Mesendoderm (in vitro differentiated cells): ENCODE data around the gene TXNRD2.
A peak's percentile ranks its signal among the peaks of the same experiment; 100 is the strongest.

Experiments
- DNase-seq: peaks from one replicate; pipeline ENCODE4 v3.0.0; 2013
- H2AK5ac ChIP-seq: 2 replicates; pipeline ENCODE4 v1.6.1; 2013; ENCODE audit warnings: low read length, inconsistent platforms
- H2BK120ac ChIP-seq: 2 replicates; pipeline ENCODE4 v1.6.1; 2013; ENCODE audit warnings: low read depth, mild to moderate bottlenecking, low read length, moderate library complexity, mixed read lengths
- H2BK15ac ChIP-seq: replicated peaks from 2 replicates; pipeline ENCODE4 v1.6.1; 2013; ENCODE audit warnings: low read depth, mild to moderate bottlenecking, moderate library complexity
- H2BK5ac ChIP-seq: 2 replicates; pipeline ENCODE4 v1.6.1; 2013; ENCODE audit warnings: low read length, inconsistent platforms
- H3K18ac ChIP-seq: 2 replicates; pipeline ENCODE4 v1.6.1; 2013; ENCODE audit warnings: mild to moderate bottlenecking, low read length, mixed read lengths
- H3K23ac ChIP-seq: one replicate; pipeline ENCODE4 v1.6.1; 2013; ENCODE audit warnings: low read length
- H3K27ac ChIP-seq: 2 replicates; pipeline ENCODE4 v1.5.1; 2013; ENCODE audit warnings: low read depth, mild to moderate bottlenecking, inconsistent platforms, low read length, moderate library complexity
- H3K27me3 ChIP-seq: 2 replicates; pipeline ENCODE4 v1.6.1; 2013; ENCODE audit warnings: low read length, control low read depth, mild to moderate bottlenecking, inconsistent platforms; ENCODE audit not compliant: insufficient read depth, poor library complexity
- H3K36me3 ChIP-seq: 2 replicates; pipeline ENCODE4 v1.6.1; 2013; ENCODE audit warnings: low read length, inconsistent platforms; ENCODE audit not compliant: control insufficient read depth, insufficient read depth
- H3K4ac ChIP-seq: one replicate; pipeline ENCODE4 v1.6.1; 2013; ENCODE audit warnings: low read depth, mild to moderate bottlenecking, low read length, moderate library complexity
- H3K4me1 ChIP-seq: 2 replicates; pipeline ENCODE4 v1.6.1; 2013; ENCODE audit warnings: low read depth, low read length, inconsistent platforms; ENCODE audit not compliant: control insufficient read depth
- H3K4me2 ChIP-seq: 2 replicates; pipeline ENCODE4 v1.6.1; 2013; ENCODE audit warnings: low read length
- H3K4me3 ChIP-seq: 2 replicates; pipeline ENCODE4 v1.5.1; 2013; ENCODE audit warnings: mild to moderate bottlenecking, low read length
- H3K56ac ChIP-seq: one replicate; pipeline ENCODE4 v1.6.1; 2013; ENCODE audit warnings: low read length
- H3K79me1 ChIP-seq: 2 replicates; pipeline ENCODE4 v1.6.1; 2013; ENCODE audit warnings: low read length, inconsistent platforms
- H3K79me2 ChIP-seq: 2 replicates; pipeline ENCODE4 v1.6.1; 2013; ENCODE audit warnings: mild to moderate bottlenecking, low read length; ENCODE audit not compliant: control insufficient read depth, insufficient read depth
- H3K9ac ChIP-seq: 2 replicates; pipeline ENCODE4 v1.6.1; 2013; ENCODE audit warnings: low read length, inconsistent platforms
- H4K5ac ChIP-seq: one replicate; pipeline ENCODE4 v1.6.1; 2013; ENCODE audit warnings: low read length
- H4K8ac ChIP-seq: one replicate; pipeline ENCODE4 v1.6.1; 2013; ENCODE audit warnings: low read depth, mild to moderate bottlenecking, control low read depth, low read length, moderate library complexity
- WGBS: extraction: QIAGEN DNeasy Blood & Tissue Kit; methylation state at CpG from one replicate; pipeline ENCODE4 v1.1.7; 2013; ENCODE audit warnings: low lambda C conversion rate, missing lambda C conversion rate; ENCODE audit not compliant: insufficient coverage; ENCODE audit errors: extremely low coverage; 5-methylcytosine and 5-hydroxymethylcytosine counted together

TXNRD2 gene

DNA sequence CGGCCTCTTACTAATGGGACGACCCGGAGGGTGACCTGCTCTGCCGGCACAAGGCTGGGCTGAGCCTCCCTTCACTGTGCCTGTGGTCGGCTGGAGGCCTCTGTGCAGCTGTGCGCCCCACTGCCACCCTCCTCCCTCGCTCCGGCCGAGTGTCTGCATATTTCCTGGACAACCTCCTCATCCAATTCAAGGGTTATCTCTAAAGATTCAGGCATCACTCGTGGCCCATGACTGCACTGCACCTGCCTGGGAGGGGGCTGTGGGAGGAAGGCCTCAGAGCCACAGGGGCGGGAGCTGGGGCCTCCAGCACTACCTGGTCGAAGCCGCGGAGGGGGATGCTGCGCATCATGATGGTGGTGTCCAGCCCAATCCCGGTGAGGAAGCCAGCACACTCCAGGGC lies 43.9 kb downstream of the TXNRD2 start:
- Histone ChIP-seq H3K36me3 (no peaks in the 10 kb centered on the region), H3K56ac (no peak overlapping the region), H3K79me2 (no peaks in the 10 kb centered on the region), H3K4ac (no peak overlapping the region), H2BK120ac (no peak overlapping the region), H2AK5ac (no peak overlapping the region), H3K27ac (no peak overlapping the region), H3K27me3 (no peaks in the 10 kb centered on the region), H3K79me1 (no peaks in the 10 kb centered on the region), H4K8ac (no peak overlapping the region), H3K23ac (no peak overlapping the region), H3K4me1 (no peaks in the 10 kb centered on the region), H3K4me2 (no peak overlapping the region), H3K18ac (no peak overlapping the region), H3K4me3 (no peak overlapping the region), H2BK15ac (no peak overlapping the region), H3K9ac (no peak overlapping the region), H2BK5ac (no peak overlapping the region), H4K5ac (no peak overlapping the region)
- WGBS, result no CpG with 5 or more reads among the region's 16 CpGs
- DNase-seq, result no peak

DNA sequence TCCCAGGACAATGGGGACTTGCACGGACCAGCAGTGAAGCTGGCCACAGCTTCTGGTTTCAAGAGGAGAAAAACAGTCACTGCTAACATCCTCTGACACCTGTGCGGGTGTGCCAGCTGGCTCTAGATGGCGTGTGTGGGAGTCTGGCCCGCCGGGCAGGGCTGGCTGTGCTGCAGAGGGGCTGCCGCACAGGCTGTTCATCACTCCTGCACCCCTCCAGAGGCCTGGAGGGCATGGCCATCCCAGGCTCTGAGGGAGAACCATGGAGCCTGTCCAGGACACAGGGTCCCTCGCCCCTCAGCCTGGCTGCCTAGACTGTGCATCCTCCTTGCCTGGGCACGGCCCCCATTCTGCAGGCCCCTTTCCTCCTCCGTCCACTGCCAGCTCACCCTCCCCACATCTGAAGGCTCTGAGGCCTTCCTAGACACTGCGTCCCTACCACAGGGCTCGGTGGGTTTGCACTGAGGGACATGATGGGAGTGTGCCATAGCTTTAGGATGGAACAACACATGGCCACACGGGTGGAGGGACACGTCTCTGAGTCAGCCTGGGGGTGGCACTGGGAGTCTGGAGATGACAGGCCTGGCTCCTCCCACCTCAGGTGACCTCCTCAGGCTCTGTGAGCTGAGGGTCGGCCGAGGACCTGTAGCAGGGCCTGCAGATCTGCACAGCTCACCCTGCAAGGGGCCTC lies 44.8 kb downstream of the TXNRD2 start:
- no peak overlapping the region for H2AK5ac ChIP-seq
- H3K23ac ChIP-seq, result no peak overlapping the region
- no peak overlapping the region for H2BK15ac ChIP-seq
- H4K8ac ChIP-seq, result no peak overlapping the region
- no peaks in the 10 kb centered on the region for H3K79me2 ChIP-seq
- no peak overlapping the region for H3K18ac ChIP-seq
- DNase-seq, result no peak
- H3K27me3 ChIP-seq, result no peaks in the 10 kb centered on the region
- no peak overlapping the region for H3K56ac ChIP-seq
- H3K4ac ChIP-seq, result no peak overlapping the region
- H4K5ac ChIP-seq, result no peak overlapping the region
- H3K4me1 ChIP-seq, result peaks cover 5% of the 10 kb centered on the region
- WGBS, result no CpG with 5 or more reads among the region's 15 CpGs
- H3K36me3 ChIP-seq, result no peaks in the 10 kb centered on the region
- no peak overlapping the region for H3K4me2 ChIP-seq
- H2BK5ac ChIP-seq, result no peak overlapping the region
- no peak overlapping the region for H3K4me3 ChIP-seq
- no peak overlapping the region for H3K9ac ChIP-seq
- H2BK120ac ChIP-seq, result no peak overlapping the region
- H3K79me1 ChIP-seq, result no peaks in the 10 kb centered on the region
- no peak overlapping the region for H3K27ac ChIP-seq

- Histone ChIP-seq H3K79me2 (no peaks in the 10 kb centered on the region), H2AK5ac (no peak overlapping the region), H3K56ac (no peak overlapping the region), H3K18ac (no peak overlapping the region), H3K9ac (no peak overlapping the region), H3K4me3 (no peak overlapping the region), H2BK15ac (no peak overlapping the region), H3K27ac (no peak overlapping the region), H4K5ac (no peak overlapping the region), H2BK120ac (no peak overlapping the region), H3K4me1 (peaks cover 10% of the 10 kb centered on the region), H2BK5ac (no peak overlapping the region), H4K8ac (no peak overlapping the region), H3K4ac (no peak overlapping the region), H3K23ac (no peak overlapping the region), H3K36me3 (no peaks in the 10 kb centered on the region), H3K27me3 (no peaks in the 10 kb centered on the region), H3K79me1 (no peaks in the 10 kb centered on the region), H3K4me2 (no peak overlapping the region)
- WGBS, result no CpG with 5 or more reads among the region's 23 CpGs
- DNase-seq, result no peak
These were observed 46.3 kb downstream of the TXNRD2 start for GRCh38 chr22:19895160-19895849.

GRCh38 chr22:19893363-19893762 lies 48.3 kb downstream of the TXNRD2 start:
- no peak for DNase-seq
- H3K4me3 ChIP-seq, result no peak overlapping the region
- H2BK120ac ChIP-seq, result no peak overlapping the region
- H3K79me2 ChIP-seq, result no peaks in the 10 kb centered on the region
- peak overlapping the region; percentile 10 for H3K56ac ChIP-seq
- no peak overlapping the region for H3K23ac ChIP-seq
- H3K27ac ChIP-seq, result no peak overlapping the region
- H3K4ac ChIP-seq, result no peak overlapping the region
- no peak overlapping the region for H2BK5ac ChIP-seq
- no peaks in the 10 kb centered on the region for H3K36me3 ChIP-seq
- no peak overlapping the region for H2AK5ac ChIP-seq
- no peak overlapping the region for H3K9ac ChIP-seq
- H4K8ac ChIP-seq, result no peak overlapping the region
- no peak overlapping the region for H3K4me2 ChIP-seq
- no peak overlapping the region for H2BK15ac ChIP-seq
- no peak overlapping the region for H3K18ac ChIP-seq
- H3K79me1 ChIP-seq, result no peaks in the 10 kb centered on the region
- H3K27me3 ChIP-seq, result no peaks in the 10 kb centered on the region
- no peak overlapping the region for H4K5ac ChIP-seq
- peaks cover 10% of the 10 kb centered on the region for H3K4me1 ChIP-seq
- no CpG with 5 or more reads among the region's 15 CpGs for WGBS

GRCh38 chr22:19892925-19893324 lies 48.7 kb downstream of the TXNRD2 start:
- Histone ChIP-seq H3K79me1 (no peaks in the 10 kb centered on the region), H3K18ac (no peak overlapping the region), H4K8ac (no peak overlapping the region), H3K27me3 (no peaks in the 10 kb centered on the region), H3K4me2 (no peak overlapping the region), H3K4me3 (no peak overlapping the region), H3K56ac (peak overlapping the region; percentile 28), H2BK5ac (no peak overlapping the region), H3K23ac (no peak overlapping the region), H3K36me3 (no peaks in the 10 kb centered on the region), H3K4ac (peak overlapping the region; percentile 21), H4K5ac (no peak overlapping the region), H2BK120ac (no peak overlapping the region), H3K27ac (no peak overlapping the region), H3K4me1 (peaks cover 10% of the 10 kb centered on the region), H3K79me2 (no peaks in the 10 kb centered on the region), H2BK15ac (no peak overlapping the region), H3K9ac (no peak overlapping the region), H2AK5ac (peak overlapping the region; percentile 18)
- no CpG with 5 or more reads among the region's 13 CpGs for WGBS
- DNase-seq, result no peak
